ENCODE measurements around the gene NGB.
A peak's percentile ranks its signal among the peaks of the same experiment; 100 is the strongest.
"Not testable (repeated sequence)": the region's sequence is repeated elsewhere in the genome, so short reads cannot be mapped to it uniquely, and the experiment has no call there.

NGB gene

DNA sequence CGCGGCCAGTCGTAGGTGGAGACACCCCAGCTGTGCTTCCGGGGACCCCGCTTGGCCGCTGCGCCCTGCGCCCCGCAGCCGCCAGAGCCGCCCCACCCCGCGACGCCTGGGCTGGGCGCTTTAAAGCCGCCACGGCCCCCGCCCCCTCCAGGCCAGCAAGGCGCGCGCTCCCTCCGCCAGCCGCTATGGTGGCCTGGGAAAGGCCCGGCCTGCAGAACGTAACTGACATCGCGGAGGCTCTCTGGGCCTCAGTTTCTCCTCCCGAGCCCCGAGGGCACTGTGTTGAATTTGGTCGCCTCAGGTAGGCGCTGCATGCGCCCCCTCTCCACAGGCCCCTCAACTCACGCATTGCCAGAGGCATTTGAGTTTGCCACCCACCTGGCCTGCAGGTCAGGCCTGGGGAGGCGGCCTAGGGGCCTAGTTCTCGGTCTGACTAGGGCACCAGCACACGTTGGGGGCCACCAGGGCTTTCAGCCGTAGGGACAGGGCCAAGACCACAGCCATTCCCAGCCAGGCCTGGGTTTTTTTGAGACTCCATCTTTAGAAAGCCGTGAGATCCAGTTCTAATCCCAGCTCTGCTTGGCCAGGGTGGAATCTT, at the start of gene NGB:
Gene NGB (minus strand): TSS at position 94 of the 598 bp plus-strand sequence. CDS start 269 bp downstream, outside the sequence.
- DNase-seq (ENCODE audit: low read depth in 2 of 2) = no peak

DNA sequence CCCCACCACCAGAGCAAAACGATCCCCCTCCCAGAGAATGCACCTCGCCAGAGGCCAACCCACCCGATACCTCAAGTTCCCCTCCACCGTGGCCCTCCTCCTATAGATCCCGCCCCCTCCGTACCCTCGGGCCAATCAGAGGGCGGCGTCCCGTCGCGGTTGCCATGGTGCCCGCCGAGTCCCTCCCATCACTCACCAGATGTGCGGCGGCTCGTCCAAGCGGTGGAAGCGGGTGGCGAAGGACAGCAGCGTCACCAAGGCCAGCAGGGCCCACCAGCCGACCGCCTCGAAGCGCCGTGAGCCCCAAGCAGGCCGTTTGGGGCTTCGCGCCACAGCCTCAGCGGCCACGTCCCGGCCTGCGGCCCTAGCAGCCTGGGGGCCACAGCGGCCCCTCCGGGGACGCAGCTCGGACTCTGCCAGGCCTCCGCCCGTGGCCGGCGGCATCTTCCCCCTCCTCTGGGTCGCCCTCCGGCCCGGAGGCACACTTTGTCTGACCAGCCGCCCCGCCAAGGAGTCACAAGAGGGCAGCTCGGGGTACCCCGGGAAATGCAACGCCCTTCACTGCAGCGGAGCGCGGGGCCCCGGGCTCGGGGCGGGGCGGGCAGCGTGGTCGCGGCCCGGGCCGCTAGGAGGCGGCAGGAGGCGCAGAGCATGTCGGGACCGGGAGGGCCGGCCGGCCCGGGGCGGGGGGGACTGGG, 49.4 kb upstream of the NGB start, which contains the start of gene POMT2:
Gene POMT2 (minus strand): TSS at position 646 of the 698 bp plus-strand sequence. CDS start 202 bp downstream, at position 444.
- peak; percentile 87 to 88 for DNase-seq (ENCODE audit: low read depth in 2 of 2)

- no peak for DNase-seq (ENCODE audit: low read depth in 2 of 2)
Observed at GRCh38 chr14:77319422-77319821, 48.4 kb upstream of the NGB start.

DNA sequence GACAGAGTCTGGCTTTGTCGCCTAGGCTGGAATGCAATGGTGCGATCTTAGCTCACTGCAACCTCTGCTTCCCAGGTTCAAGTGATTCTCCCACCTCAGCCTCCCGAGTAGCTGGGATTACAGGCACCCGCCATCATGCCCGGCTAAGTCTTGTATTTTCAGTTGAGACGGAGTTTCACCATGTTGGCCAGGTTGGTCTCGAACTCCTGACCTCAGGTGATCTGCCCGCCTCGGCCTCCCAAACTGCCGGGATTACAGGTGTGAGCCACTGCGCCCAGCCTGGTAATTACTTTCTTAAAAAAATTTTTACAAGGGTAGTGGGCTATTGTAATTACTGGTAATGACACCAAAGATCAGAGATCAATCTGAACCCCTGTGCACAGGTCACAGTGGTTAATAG, 47.8 kb upstream of the NGB start:
- not testable (repeated sequence) for DNase-seq (ENCODE audit: low read depth in 2 of 2)

DNA sequence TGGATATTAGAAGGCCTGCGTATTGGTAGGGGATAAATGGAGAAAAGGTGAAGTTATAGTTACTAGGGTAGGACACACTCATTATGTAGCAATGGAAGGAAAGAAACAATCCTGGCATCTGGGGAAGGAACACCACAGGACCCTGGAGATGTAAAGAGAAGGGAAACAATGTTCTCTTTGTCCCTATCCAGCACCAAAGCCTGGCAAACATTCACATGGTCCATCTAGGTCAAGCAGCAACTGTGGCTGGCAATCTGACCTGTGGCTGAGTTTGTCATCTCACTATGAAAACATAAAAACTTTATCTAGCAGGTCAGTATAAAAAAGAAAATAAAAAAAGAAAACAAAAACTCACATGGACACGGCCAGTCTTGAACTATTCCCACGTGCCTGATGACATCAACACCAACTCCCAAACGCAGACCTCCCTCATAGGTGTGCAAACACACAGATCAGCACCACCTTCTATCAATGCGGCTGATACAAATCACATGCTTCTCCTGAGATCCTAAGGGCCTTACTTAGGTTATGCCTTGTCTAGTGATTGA, 47.1 kb upstream of the NGB start:
- no peak for DNase-seq (ENCODE audit: low read depth in 2 of 2)

DNA sequence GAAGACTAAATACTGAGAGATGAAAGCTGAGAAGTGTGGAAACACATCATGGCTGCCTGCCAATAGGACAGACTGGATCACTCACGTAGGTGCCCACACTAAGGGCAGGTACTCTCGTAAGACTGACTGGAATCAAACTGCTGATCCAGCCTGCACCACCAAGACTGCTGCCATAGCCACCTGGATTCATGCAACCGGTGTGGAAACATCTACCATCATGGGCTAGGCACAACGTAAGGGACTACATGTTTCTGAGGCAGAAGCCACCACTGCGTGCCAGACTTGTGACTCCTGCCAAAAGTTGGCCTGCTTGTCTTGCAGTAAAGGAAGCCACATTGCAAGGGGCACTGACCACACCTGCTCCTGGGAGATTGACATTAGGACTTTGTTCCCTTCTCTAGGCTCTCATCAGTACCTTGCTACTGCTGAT, 45.9 kb upstream of the NGB start:
- no peak for DNase-seq (ENCODE audit: low read depth in 2 of 2)

- DNase-seq (ENCODE audit: low read depth in 2 of 2) = no peak
Observed at GRCh38 chr14:77316195-77316505, 45.1 kb upstream of the NGB start.

GRCh38 chr14:77314539-77315457, 43.8 kb upstream of the NGB start:
- no peak for DNase-seq (ENCODE audit: low read depth in 2 of 2)

GRCh38 chr14:77314043-77314442, 43.0 kb upstream of the NGB start:
- DNase-seq (ENCODE audit: low read depth in 2 of 2) = no peak

- DNase-seq (ENCODE audit: low read depth in 2 of 2) = no peak
Observed at GRCh38 chr14:77313371-77313770, 42.4 kb upstream of the NGB start.

- no peak for DNase-seq (ENCODE audit: low read depth in 2 of 2)
Observed at GRCh38 chr14:77311217-77311616, 40.2 kb upstream of the NGB start.

DNA sequence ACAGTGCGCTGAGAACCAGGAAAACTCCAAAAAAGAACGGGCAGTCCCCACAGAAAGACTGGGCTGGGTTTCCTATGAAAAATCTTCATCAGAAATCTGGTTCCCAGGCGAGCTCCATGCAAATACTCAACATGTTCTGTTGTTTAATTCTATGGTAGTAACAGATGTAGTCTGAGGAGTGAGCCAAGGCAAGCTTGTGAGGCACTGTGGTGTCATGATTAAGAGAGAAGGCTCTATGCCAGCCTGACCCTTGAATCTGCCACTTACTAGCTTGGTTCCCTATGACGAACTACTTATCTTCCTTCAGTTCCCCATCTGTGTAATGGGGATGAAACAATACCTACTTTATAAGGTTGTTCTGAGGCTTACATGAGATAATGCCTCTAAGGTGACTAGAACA, 39.0 kb upstream of the NGB start:
- no peak for DNase-seq (ENCODE audit: low read depth in 2 of 2)

DNA sequence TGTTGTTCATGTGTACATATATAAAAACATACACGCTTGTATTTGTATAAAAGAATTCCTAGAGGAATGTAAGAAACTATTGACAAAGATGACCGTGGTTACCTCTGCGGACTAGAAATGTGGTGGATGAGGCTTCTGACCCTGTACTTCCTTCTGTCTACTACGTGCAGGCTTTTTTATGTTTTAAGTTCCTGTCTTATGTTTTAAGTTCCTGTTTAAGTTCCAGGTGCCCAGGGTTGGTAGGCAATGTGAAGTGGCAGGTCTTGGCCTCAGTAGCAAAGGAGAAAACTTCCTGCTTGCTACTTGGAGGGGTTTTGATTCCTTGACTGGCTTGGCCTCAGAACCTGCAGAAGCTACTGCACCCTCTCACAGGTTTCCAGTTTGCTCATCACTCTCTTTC, 38.1 kb upstream of the NGB start:
- DNase-seq (ENCODE audit: low read depth in 2 of 2) = no peak

- DNase-seq (ENCODE audit: low read depth in 2 of 2) = no peak
Observed at GRCh38 chr14:77306851-77307496, 36.0 kb upstream of the NGB start.

DNA sequence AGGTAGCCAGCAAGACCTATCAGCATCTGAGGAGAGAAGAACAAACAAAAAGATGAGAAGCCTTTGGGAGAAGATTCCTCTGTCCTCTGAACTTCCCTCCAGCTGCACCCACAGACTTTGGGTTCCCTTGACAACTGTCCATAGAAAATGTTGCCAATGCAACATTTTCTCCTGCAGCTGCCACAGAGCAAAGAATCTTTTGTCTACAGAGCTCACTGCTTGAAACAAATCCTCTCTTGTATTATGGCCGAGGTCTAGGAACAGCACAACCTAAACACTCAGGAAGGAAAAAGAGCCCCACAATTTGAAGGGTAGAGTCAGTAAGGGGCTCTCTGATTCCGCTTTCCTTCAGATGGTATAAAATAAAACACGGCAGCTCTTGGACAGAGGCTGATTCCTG, 35.4 kb upstream of the NGB start:
- DNase-seq (ENCODE audit: low read depth in 2 of 2) = no peak

- DNase-seq (ENCODE audit: low read depth in 2 of 2) = no peak
Observed at GRCh38 chr14:77305696-77306095, 34.7 kb upstream of the NGB start.

DNA sequence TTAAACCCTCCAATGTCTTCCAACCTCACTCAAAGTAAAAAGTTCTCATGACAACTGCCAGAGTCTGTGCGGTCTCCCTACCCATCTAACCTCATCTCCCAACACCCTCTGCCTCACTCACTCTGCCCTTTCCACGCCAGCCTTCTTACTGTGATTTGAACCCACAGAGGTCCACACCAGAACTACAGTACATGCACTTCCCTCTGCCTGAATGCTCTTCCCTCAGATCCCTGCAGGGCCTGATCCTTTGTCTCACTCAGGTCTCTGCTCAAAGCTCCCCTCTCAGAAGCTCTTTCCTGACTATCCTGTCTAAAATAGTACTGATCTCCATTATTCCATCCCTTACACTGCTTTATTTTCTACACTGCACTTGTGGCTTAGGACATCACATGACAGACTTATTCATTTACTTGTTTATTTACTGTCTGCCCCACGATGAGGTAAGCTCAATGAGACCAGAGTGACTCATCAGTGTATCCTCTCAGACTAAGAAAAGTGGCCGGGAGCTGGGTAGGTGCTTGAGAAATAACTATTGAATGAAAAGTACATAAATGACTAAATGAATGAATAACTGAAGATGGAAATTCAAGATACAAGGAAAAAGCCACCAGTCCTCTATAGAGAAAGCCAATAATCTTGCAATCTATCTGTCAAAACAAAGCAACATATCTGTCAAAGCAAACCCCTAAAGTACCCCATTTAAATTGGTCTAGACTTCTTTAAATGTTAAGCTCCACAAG, 32.6 kb upstream of the NGB start:
- no peak for DNase-seq (ENCODE audit: low read depth in 2 of 2)

DNA sequence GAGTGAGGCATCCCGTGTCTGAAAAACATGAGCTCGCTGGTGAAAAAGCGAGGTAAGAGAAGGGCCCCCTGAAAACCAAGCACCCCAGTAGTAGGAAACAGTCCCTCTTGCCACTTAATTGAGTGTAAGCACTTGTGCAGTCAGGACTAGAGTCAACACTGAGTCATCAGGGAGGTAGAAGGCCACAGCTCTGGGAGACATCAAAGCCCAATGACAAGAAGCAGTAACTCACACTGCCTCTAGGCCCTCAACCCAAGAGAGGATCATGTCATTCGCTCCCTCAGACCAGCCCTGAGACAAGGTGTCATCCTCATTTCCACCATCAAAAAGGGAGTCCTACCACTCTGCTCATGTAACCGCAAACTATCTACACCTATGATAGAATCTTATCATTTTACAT, 31.9 kb upstream of the NGB start:
- no peak for DNase-seq (ENCODE audit: low read depth in 2 of 2)

- DNase-seq (ENCODE audit: low read depth in 2 of 2) = peak in 1 of 2 donors; percentile 23
Observed at GRCh38 chr14:77301103-77301502, 30.1 kb upstream of the NGB start.

GRCh38 chr14:77299771-77300170, 28.8 kb upstream of the NGB start:
- DNase-seq (ENCODE audit: low read depth in 2 of 2) = no peak

- no peak for DNase-seq (ENCODE audit: low read depth in 2 of 2)
Observed at GRCh38 chr14:77296906-77297305, 25.9 kb upstream of the NGB start.
